GM18511 (cell line): ENCODE data around the gene ERC2.
"Not testable (repeated sequence)": the region's sequence is repeated elsewhere in the genome, so short reads cannot be mapped to it uniquely, and the experiment has no call there.

Source experiments
- ATAC-seq: cut with Tn5 transposase; IDR thresholded peaks from one replicate; pipeline ENCODE4 v1.9.1; 2021; ENCODE audit warnings: mild to moderate bottlenecking, moderate library complexity; ENCODE audit not compliant: unreplicated experiment

ERC2 gene

DNA sequence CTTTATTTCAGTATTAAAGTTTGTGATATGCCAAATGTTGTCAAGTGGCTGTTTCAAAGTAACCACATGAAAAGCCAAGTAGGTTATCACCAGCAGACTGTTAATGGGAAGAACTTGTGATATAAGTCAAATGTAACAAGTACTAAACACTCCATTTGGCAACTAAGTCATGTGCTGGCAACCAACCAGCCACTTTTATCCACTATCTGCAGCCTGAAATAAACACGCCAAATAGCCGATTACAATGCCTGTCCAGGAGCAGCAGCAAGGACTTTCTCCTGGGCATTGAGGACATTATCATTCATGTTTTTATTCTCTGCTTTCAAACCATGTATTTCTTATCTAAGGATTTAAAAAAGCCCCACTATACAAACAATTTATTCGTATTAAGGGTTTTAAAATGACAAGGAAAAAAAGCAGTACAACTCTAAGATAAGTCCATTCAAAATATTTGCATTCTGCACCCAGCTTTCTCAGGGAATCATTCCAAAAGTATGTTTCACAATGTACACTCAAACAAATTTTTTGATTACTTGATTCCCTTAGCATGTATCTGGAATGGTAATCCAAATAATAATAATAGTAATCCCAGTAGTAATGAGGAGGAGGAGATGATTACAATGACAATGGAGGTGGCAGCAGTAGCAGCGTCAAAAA is 448.6 kb downstream of the ERC2 start:
- ATAC-seq, result no peak

DNA sequence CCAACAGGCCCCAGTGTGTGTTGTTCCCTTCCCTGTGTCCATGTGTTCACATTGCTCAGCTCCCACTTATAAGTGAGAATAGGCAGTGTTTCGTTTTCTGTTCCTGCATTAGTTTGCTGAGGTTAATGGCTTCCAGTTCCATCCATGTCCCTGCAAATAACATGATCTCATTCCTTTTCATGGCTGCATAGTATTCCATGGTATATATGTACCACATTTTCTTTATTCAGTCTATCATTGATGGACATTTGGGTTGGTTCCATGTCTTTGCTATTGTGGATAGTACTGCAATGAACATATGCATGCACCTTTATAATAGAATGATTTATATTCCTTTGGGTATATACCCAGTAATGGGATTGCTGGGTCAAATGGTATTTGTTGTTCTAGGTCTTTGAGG is 452.9 kb downstream of the ERC2 start:
- ATAC-seq, result not testable (repeated sequence)

DNA sequence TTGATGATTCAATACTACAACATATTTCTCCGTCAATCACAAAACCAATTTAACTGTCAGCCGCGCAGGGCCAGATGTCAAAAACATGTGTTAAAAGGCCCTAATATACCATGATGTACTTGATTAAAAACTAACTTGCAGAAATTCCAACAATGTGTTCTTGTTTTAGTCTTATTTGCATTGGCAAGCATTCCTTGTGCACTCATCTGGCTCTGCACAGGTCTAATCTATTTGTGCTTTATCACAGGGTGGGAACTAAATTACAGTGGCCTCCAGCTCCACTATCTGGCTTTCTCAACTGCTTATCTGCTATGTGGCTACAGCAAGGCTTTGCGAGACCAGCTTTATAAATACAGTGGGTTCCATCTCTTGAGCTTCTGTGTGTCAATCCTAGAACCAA is 455.5 kb downstream of the ERC2 start:
- no peak for ATAC-seq

DNA sequence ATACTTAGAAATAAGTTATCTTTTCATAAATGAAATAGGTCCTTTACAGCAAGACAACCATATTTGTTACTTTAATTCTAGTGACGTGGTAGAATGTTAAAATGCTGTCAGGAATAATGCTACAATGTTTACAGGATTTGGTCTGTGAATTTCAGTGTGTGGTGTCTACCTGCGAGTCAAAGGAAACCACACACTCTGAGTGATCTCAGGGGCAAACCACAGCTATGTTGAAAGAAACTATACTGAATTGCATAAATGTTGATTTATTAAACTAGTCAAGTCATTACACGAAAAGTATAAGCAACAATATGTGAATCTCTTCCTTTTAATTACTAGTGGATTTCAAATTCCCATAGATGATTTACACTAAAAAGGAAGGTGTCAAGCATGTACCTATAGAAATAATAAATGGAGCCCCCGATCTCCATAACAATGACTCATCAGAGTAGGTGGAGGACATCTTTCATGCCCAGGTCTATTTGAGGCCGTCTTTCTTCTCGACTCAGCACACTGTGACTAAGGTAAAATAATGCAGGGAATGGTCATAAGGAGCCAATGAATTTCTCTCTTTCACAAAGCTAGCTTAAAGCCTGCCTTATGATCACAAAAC is 463.0 kb downstream of the ERC2 start:
- no peak for ATAC-seq

DNA sequence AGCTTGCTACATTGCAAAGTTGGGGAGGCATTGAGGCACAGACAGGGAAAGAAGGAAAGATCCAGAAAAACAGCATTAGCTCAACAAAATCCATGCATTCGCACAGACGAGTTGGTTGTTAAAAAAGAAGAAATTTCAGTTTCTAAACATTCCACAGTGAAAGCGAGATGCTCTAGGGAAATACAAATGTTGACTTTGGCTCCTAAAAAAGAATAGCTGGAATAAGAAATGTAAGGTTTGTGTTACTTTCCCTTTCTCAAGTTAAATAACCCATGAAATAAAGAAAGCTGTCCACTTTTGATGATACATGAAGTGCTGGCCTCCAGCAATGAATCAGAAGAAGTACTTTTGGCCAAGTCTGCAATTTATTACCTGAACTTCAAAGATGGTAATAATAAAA is 465.1 kb downstream of the ERC2 start:
- no peak for ATAC-seq

DNA sequence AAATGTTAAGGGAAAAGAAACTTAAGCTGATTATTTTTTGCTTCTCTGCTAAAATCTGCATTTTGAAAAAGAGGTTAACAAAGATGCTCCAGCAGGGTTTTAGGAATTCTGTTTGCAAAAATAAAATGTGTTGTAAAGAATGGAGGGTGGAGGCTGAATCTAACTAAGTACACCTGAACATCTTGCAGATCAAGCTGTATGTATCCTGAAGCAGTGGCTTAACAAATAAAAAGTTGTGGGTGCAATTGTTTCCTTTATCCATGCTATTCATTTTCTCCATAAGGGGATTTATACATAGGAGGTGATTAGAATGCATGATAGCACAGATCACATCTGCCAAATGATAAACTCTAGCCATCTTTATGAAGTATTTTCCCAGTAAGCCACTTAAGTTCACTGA is 466.3 kb downstream of the ERC2 start:
- ATAC-seq, result no peak

DNA sequence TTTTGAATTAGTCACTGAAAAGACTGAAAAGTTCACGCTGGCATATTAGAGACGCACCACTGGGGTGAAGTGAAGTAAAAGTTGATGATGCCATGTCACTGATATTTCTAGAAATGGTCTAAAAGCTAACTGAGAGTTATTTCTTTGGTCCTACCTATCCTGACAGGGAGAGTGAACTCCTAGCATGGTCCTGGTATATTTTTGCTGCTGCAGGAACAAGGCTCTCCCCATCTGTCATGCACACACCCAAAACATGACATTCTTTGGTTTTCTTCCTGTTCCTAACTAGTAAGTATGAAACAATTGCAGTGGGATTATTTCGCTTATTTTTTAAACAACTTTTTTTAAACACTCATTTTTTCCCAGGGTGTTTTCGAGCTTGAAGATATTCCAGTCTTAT is 466.7 kb downstream of the ERC2 start:
- no peak for ATAC-seq

DNA sequence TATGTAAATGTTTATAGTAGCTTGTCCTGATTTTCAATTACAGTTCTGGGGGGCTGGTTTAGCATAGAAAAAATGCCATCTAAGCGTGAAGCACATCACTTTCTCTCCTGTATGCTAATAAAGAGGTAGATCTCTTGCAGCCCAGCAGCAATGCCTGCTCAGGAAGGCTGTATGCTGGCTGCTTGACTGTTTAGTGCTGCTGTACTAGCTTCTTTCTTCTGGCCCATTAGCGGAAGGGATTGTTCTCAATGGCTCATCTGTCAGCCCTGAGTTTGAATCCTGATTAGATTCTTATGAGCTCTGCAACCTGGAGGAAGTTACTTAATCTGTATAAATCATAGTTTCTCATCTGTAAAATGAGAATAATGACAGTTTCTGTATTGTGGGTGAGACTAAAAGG is 478.9 kb downstream of the ERC2 start:
- ATAC-seq, result no peak

DNA sequence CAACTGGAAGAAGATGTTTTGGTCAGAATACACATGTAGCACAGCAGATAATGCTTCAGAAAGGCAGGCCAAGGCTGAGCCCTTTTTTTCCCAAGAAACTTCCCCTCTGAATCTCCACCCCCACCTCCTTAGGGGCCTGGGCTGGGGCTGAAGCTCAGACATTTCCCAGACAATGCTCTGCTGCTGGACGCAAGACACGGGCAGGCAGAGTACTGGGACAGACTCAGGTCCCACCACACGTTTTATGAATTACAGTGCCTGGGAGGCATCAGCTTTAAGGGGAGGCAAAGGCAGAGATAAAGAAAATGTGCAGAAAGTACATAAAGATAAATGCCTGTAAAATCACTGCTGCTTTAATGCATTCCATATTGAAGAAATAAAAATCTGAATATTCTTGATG is 479.4 kb downstream of the ERC2 start:
- no peak for ATAC-seq

DNA sequence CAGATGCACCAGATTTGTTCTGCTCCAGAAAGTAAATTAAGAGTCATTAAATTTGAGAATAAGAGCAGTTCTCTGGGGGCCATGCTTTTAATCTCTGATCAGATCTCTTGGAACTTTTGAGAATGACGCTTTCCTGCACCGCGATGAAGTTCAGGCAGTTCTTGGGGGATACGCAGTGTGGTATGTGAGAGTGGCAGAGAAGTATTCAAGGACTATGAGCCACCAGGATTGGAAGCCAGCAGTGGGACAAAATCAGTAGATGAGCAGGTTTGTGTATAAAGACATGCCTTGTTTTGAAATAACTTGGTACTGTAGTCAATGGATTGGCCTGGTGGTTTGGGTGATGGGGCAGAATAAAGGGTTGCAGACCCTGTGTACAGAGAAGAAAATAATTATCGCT is 483.6 kb downstream of the ERC2 start:
- ATAC-seq, result no peak

DNA sequence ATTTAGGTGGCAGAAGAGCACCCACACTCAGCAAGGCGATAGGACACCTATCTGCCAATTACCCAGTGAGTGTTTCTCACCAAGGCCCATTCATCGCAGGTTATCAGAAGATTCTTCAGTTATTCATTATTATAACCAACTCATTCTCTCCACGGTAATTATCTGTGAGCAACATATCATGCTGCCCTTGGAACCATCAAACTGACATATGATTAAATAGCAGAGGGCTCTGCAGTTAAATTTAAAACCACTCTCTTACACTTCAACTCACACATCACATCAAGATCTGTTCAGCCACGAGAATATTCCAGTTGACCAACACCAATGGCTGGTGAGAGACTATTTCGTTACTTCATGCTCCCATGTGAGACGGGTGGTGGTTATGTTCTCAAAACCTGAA is 489.3 kb downstream of the ERC2 start:
- ATAC-seq, result no peak

DNA sequence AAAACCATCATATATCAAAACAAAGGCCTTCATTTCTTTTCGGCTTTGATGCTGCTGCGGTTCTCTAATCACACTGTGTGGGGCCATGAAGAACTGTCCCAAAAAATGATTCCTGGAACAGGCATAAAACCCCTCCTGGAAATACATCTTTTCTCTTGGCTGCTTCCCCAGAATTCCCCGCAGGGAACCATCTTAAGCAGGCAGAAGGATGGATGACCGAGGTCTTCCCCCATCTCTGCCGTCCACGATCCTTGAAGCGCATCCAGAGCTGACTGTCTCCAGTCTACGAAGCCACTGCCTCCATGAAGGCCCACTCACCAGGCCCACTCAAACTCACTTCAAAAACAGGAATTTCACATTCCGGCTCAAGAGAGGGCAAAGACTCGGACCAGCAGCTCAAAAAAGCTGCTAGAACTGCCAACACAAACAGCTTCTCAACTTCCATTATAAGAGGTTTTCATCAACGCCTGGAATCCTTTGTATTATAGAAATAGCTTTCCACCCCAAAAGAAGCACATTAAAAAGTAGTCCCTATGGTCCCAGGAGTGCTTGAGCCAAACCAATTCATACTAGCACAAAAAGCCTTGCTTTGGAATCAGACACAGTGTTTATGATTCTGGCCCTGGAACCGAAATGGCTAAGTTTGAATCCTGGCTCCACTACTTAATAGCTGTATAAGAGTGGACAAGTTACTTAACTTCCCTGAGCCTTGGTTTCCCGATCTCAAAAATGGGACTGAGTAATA is 493.7 kb downstream of the ERC2 start:
- no peak for ATAC-seq

DNA sequence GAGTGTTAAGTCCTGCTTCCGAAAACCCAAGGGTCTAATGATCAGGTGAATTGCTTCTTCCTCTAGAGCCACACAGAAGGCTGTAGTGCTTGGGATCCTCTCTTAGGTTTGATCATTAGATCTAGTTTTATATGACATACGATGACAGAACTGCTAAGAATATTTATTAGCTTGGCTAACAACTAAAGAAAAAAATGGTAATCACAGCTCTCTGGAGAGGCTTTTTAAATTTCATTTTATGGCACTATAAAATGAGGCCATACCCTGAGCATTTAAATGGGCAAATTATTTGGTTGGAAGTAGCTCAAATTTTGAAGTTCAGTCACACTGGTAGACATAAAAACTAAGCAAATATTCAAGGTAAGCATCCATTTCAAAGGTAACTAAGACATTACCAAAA is 498.6 kb downstream of the ERC2 start:
- no peak for ATAC-seq

DNA sequence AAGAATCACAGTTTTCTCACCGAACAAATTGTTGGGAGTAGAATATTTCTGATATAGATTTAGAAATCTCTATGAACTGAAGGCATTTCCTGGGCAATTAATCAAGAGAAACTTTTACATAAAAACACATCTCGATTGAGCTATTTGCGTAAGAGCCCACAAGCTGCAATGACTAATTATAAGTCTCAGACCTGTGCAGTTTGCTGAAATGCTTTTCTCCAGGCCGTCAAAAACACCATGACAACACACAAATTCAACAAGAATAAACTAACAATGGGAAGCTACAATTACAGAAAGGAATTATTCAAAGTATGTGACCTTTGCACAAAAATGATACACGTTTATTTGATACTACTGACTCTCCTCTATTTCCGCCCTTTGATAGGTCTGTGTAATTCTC is 499.9 kb downstream of the ERC2 start:
- ATAC-seq, result no peak

DNA sequence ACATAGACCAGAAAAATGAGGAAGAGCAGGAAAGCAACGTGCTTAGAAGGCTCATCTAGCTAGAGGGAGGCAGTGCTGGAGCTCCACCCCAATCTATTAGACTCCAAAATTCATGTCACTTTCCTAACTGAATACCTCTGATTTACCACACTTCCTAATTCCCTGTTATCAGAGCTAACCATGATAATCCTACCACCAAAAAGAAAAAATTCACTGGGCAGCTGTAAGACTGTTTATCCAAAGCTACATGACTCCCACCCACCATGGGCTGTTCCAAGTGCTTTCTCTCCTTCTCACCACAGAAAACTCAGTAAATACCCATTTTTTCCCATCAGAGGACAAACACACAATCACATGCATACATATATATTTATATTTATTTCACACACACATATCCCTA is 501.7 kb downstream of the ERC2 start:
- ATAC-seq, result no peak

DNA sequence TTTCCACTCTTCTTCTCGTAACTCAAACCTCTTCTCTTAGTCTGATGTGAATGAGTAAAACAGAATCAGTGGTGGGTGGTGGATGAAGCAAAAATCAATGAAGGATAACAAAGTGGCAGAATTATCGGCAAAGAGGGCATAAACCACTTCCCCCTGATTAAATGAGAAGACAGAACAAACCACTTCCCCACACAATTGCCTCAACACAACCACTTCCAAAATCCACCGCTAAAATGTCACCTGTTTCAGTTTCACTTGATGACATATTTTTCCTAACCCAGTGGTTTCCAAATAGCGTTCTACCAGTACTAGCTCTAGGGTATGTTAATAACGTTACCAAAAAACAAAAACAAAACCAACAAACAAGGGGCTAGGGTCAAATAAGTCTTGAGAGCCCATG is 502.5 kb downstream of the ERC2 start:
- ATAC-seq, result no peak

DNA sequence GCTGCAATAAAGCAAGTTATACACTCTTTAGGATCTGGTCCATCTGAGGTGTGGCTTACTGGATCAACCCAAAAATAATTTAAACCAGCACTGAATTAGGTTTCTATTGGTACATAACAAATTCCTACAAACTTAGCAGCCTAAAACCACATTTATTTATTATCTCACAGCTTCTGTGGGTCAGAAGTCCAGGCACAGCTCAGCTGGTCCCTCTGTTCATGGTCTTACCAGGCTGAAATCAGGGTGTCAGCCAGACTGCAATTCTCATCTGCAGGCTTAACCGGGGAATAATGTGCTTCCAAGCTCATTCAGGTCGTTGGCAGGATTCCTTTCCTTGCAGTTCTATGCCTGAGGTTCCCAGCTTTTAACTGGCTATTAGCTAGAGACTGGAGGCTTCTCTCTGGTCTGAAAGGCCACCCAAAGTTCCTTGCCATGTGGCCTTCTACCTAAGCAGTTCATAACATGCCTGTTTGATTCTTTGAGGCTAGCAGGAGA is 503.7 kb downstream of the ERC2 start:
- no peak for ATAC-seq

DNA sequence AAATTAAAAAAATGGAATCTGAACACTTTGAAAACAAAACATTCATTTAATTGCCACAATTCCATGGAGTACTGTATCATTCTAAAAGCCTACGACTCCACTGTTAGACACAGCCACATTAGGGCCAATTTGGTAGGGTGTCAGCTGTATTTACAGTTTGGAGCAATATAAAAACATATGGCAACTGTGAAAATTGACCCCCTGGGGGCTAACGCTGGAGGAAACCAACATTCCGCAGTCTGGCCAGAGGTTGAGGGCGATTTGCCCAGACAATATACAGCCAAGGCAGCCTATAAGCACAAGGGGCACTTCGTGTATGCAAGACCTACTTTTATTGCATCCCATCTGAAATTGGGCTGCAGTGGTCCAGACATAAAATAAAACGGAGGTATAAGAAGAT is 504.7 kb downstream of the ERC2 start:
- no peak for ATAC-seq

DNA sequence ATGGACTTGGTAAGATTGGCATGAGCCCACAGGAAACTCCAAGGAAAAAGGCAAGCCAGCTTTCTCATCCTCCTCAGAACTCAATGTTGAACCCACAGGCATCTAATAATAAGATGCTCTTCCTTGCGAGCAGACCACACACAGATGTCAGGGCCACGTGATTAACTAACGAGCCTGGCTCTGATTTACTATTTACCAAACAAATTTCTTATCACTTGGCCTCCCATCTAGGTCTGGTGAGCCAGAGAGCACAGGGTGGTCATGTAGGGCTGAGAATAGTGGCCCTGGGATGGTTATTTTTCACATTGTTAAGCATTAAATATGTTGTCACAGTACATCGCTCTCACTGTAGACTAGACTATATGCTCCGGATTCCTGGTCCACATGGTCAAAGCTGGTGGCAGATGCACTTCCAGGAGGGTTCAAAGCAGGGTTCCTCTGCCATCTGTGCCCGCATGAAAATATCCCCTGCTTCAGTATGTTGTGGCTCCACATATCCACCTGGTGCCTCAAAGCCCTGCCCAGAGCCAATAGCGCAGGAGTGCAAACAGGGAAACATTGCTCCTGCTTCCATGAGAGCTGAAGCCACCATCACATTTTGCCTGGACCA is 508.7 kb downstream of the ERC2 start:
- no peak for ATAC-seq

DNA sequence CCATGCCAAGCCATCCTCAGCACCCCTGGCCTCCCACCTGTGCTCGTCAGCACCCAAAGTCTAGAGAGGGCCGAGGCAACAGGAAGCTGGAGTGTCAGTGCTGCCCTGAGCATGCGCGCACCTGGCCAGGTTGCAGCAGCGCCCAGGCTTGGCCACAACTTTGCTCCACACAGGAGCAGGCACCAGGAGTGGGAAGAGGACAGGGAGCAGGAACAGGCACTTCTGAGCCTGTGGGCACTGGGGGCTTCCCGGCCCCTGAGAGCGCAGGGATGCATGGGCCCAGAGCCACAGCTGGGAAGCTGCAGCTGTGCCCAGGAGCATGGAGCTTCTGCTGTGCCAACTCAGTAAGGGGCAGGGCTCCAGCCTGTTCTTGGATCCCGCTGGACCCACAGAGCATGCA is 509.7 kb downstream of the ERC2 start:
- no peak for ATAC-seq

DNA sequence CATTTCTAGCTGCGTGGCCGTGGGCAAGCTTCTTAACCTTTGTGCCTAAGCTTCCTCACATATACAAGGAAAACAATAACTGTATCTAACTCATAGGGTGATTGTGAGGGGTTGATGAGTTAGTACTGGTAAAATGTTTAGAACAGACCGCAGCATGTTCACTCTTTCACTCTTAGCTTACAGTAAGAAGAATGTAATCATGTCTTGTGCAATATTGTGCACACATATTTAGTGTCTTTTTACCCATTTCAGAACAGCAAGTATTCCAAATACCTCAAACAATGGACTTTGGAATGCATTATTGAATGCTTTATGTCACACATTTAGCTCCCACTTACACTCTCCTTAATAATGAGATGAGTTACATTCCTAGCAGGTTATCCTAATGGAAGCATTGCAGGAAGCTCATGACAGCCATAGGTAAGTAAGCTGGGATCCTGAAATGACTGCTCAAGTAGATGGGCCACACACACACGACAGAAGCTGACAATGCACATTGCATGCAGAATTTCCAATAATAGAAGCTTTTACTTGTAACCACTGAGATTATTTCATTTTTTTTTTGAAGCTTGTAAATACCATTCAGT is 512.3 kb downstream of the ERC2 start:
- ATAC-seq, result no peak
